ENCODE measurements around the gene LIN28B.

DNA sequence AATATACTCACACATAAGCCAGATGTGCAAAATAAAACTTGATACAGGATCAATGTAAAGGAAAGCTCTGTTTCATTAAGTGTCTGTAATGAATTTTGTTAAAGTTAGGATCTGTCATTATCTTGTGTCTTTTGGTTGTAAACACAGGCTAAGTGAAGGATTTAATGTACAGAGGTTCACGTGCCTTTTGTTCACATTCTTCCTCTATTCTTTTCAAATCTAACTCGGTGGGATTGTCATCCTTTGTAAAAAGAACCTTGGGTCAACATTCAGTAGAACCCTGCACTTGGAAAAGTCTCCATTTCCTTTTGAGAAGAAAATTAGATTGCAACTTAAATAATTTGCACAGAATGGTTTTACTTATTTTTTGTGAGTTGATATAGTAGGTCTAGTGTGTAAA lies 7.7 kb upstream of the LIN28B start:
- TF ChIP-seq POLR2A (IDR thresholded peaks at IDR 0.05; ENCODE audit: borderline replicate concordance, extremely low read depth, insufficient read depth, insufficient read length) (no peak), SP1 (IDR thresholded peaks at IDR 0.05; ENCODE audit: low read depth) (no peak), ZFX (IDR thresholded peaks at IDR 0.05) (no peak), YY1 (IDR thresholded peaks at IDR 0.05; ENCODE audit: extremely low read depth, insufficient replicate concordance, low read depth, low read length) (no peak), EZH2phosphoT487 (IDR thresholded peaks at IDR 0.05; ENCODE audit: borderline replicate concordance) (no peak)
- TF ChIP-seq, protein P1, sequence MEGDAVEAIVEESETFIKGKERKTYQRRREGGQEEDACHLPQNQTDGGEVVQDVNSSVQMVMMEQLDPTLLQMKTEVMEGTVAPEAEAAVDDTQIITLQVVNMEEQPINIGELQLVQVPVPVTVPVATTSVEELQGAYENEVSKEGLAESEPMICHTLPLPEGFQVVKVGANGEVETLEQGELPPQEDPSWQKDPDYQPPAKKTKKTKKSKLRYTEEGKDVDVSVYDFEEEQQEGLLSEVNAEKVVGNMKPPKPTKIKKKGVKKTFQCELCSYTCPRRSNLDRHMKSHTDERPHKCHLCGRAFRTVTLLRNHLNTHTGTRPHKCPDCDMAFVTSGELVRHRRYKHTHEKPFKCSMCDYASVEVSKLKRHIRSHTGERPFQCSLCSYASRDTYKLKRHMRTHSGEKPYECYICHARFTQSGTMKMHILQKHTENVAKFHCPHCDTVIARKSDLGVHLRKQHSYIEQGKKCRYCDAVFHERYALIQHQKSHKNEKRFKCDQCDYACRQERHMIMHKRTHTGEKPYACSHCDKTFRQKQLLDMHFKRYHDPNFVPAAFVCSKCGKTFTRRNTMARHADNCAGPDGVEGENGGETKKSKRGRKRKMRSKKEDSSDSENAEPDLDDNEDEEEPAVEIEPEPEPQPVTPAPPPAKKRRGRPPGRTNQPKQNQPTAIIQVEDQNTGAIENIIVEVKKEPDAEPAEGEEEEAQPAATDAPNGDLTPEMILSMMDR (IDR thresholded peaks at IDR 0.05 in 2 of 3, conservative IDR thresholded peaks at IDR 0.05 in 1 of 3; ENCODE audit: borderline replicate concordance in 1 of 3, insufficient read depth in 1 of 3, low read depth in 2 of 3, low read length in 2 of 3): no peak
- TF ChIP-seq, protein P2, sequence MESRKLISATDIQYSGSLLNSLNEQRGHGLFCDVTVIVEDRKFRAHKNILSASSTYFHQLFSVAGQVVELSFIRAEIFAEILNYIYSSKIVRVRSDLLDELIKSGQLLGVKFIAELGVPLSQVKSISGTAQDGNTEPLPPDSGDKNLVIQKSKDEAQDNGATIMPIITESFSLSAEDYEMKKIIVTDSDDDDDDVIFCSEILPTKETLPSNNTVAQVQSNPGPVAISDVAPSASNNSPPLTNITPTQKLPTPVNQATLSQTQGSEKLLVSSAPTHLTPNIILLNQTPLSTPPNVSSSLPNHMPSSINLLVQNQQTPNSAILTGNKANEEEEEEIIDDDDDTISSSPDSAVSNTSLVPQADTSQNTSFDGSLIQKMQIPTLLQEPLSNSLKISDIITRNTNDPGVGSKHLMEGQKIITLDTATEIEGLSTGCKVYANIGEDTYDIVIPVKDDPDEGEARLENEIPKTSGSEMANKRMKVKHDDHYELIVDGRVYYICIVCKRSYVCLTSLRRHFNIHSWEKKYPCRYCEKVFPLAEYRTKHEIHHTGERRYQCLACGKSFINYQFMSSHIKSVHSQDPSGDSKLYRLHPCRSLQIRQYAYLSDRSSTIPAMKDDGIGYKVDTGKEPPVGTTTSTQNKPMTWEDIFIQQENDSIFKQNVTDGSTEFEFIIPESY (IDR thresholded peaks at IDR 0.05; ENCODE audit: extremely low read depth, insufficient replicate concordance, low read length): no peak

All from HCT116 (cell line).